A549 (cell line): ENCODE data around the gene FIZ1. TPM values are rescaled to one million over a fixed set of nuclear protein-coding genes. Genes with fewer than 3 reads are reported as not detected.

Experiments
- ATAC-seq, 2 experiments: fragments of 200-7000 bp in 1 of 2; fragments of >200 bp in 1 of 2; cut with Nextera tagmentation in 1 of 2; cut with Tn5 transposase in 1 of 2; 3 replicates each; pipeline versions ENCODE4 v1.8.0 to v1.9.1; 2018 to 2020; ENCODE audit warnings: mild to moderate bottlenecking in 1 of 2, moderate library complexity in 1 of 2
- CTCF ChIA-PET: fragments of 300-600 bp; sonication (Branson Sonifier 250); formaldehyde crosslinking; extraction: SDS; loops from one replicate; lab custom pipeline; 2021; ENCODE audit warnings: antibody characterized with exemption, inconsistent platforms; lab: Yijun Ruan, JAX
- POLR2A ChIA-PET: fragments of 350-600 bp; formaldehyde crosslinking; extraction: SDS; loops from one replicate; lab custom pipeline; 2021; ENCODE audit warnings: antibody characterized with exemption, inconsistent platforms; lab: Yijun Ruan, JAX
- DNase-seq, 2 experiments: peaks; one replicate each; pipeline versions ENCODE4 v3.0.0 to v3.0.0-alpha.2; 2011 to 2016; ENCODE audit warnings: low read depth in 1 of 2, low spot score in 1 of 2
- FAIRE-seq: peaks from 2 replicates; lab custom pipeline; 2011; peaks lifted over from hg19 to GRCh38; lab: Jason Lieb, UNC
- H3K27ac ChIP-seq, 2 experiments: fragments of >200 bp; sonication (Bioruptor Twin); formaldehyde crosslinking; 3 replicates each; pipeline ENCODE4 v1.5.1; 2016 to 2017
- H3K4me1 ChIP-seq: fragments of >200 bp; sonication (Bioruptor Twin); formaldehyde crosslinking; 3 replicates; pipeline ENCODE4 v1.6.1; 2016
- H3K4me2 ChIP-seq: fragments of >200 bp; sonication (Bioruptor Twin); formaldehyde crosslinking; 3 replicates; pipeline ENCODE4 v1.6.1; 2016
- H3K4me3 ChIP-seq: fragments of >200 bp; sonication (Bioruptor Twin); formaldehyde crosslinking; 3 replicates; pipeline ENCODE4 v1.5.1; 2016
- H3K9me3 ChIP-seq: fragments of >200 bp; sonication (Bioruptor Twin); formaldehyde crosslinking; 3 replicates; pipeline ENCODE4 v1.6.1; 2016
- BCL3 ChIP-seq: fragments of >200 bp; sonication (Bioruptor Twin); formaldehyde crosslinking; IDR thresholded peaks from 3 replicates; pipeline ENCODE4 v1.6.1; 2016
- CBX8 ChIP-seq: fragments of 200-600 bp; sonication (generic); IDR thresholded peaks from 2 replicates; pipeline ENCODE4 v1.6.1; 2016
- CHD2 ChIP-seq: fragments of 150-350 bp; IDR thresholded peaks from 2 replicates; pipeline ENCODE4 v1.6.1; 2014; ENCODE audit warnings: low read length; ENCODE audit not compliant: partially characterized antibody
- E2F6 ChIP-seq: IDR thresholded peaks from 2 replicates; pipeline ENCODE4 v1.6.1; 2012; ENCODE audit warnings: low read depth, borderline replicate concordance
- EHF ChIP-seq: fragments of 250-450 bp; sonication (Bioruptor Pico); IDR thresholded peaks from 2 replicates; pipeline ENCODE4 v1.5.0; 2020; ENCODE audit warnings: mild to moderate bottlenecking
- EHMT2 ChIP-seq: fragments of 200-600 bp; sonication (generic); IDR thresholded peaks from 2 replicates; pipeline ENCODE4 v1.6.1; 2016; ENCODE audit warnings: antibody characterized with exemption, low read depth, mild to moderate bottlenecking, moderate library complexity
- ESRRA ChIP-seq: fragments of 150-350 bp; IDR thresholded peaks from 2 replicates; pipeline ENCODE4 v1.6.1; 2014; ENCODE audit warnings: mild to moderate bottlenecking, low read length, borderline replicate concordance
- GATA3 ChIP-seq: IDR thresholded peaks from 2 replicates; pipeline ENCODE4 v1.6.1; 2012; ENCODE audit warnings: borderline replicate concordance
- HEYL ChIP-seq: fragments of 250-450 bp; sonication (Bioruptor Pico); IDR thresholded peaks from 2 replicates; pipeline ENCODE4 v1.8.0; 2021; ENCODE audit warnings: mild to moderate bottlenecking, moderate library complexity
- HMGXB4 ChIP-seq: fragments of 250-450 bp; sonication (Bioruptor Pico); IDR thresholded peaks from 2 replicates; pipeline ENCODE4 v1.5.0; 2021; ENCODE audit warnings: mild to moderate bottlenecking, moderate library complexity, borderline replicate concordance
- HOXA7 ChIP-seq: fragments of 250-450 bp; sonication (Bioruptor Pico); IDR thresholded peaks from 2 replicates; pipeline ENCODE4 v1.5.0; 2020; ENCODE audit warnings: mild to moderate bottlenecking, moderate library complexity
- HOXB5 ChIP-seq: fragments of 250-450 bp; sonication (Bioruptor Pico); IDR thresholded peaks from 2 replicates; pipeline ENCODE4 v1.5.0; 2020; ENCODE audit warnings: mild to moderate bottlenecking, moderate library complexity
- KDM1A ChIP-seq: fragments of 200-600 bp; sonication (generic); IDR thresholded peaks from 2 replicates; pipeline ENCODE4 v1.6.1; 2016; ENCODE audit warnings: low read depth, mild to moderate bottlenecking
- KDM5A ChIP-seq: fragments of 200-600 bp; sonication (generic); IDR thresholded peaks from 2 replicates; pipeline ENCODE4 v1.6.1; 2016; ENCODE audit warnings: antibody characterized with exemption, mild to moderate bottlenecking
- MAFK ChIP-seq: fragments of 450-650 bp; IDR thresholded peaks from 2 replicates; pipeline ENCODE4 v1.6.1; 2014; ENCODE audit not compliant: partially characterized antibody
- MAX ChIP-seq: IDR thresholded peaks from 2 replicates; pipeline ENCODE4 v1.6.1; 2012
- POLR2AphosphoS2 ChIP-seq: conservative IDR thresholded peaks from 2 replicates; pipeline ENCODE4 v1.6.1; 2012; ENCODE audit warnings: low read length, improper control_type of control experiment, inconsistent platforms
- REST ChIP-seq: fragments of 200-600 bp; sonication (generic); IDR thresholded peaks from 2 replicates; pipeline ENCODE4 v1.6.1; 2016; ENCODE audit warnings: antibody characterized with exemption, mild to moderate bottlenecking, moderate library complexity
- RNF2 ChIP-seq: fragments of 200-600 bp; sonication (generic); IDR thresholded peaks from 2 replicates; pipeline ENCODE4 v1.6.1; 2016; ENCODE audit warnings: low read depth, mild to moderate bottlenecking, antibody characterized with exemption, moderate library complexity, borderline replicate concordance
- SMC3 ChIP-seq: fragments of >200 bp; sonication (Bioruptor Twin); formaldehyde crosslinking; IDR thresholded peaks from 3 replicates; pipeline ENCODE4 v1.6.1; 2018; ENCODE audit warnings: inconsistent platforms
- TFCP2L1 ChIP-seq: fragments of 250-450 bp; sonication (Bioruptor Pico); IDR thresholded peaks from 2 replicates; pipeline ENCODE4 v1.5.0; 2021; ENCODE audit warnings: mild to moderate bottlenecking
- ZC3H11A ChIP-seq: fragments of 450-650 bp; IDR thresholded peaks from 2 replicates; pipeline ENCODE4 v1.6.1; 2014; ENCODE audit warnings: antibody characterized with exemption, mild to moderate bottlenecking
- WGBS: methylation state at CpG from one replicate; pipeline ENCODE4 v1.1.6; 2017; ENCODE audit errors: missing lambda C conversion rate; 5-methylcytosine and 5-hydroxymethylcytosine counted together
- polyA plus RNA-seq, 4 experiments: library from polyadenylated mRNA; depleted of rRNA in 3 of 4; stranded (reverse); fragments of >200 nt; fragmentation: RNase III in 1 of 4; extraction: RNeasy Plus Mini Kit Qiagen cat#74134 plus additional on column Dnase treatment in 1 of 4; gene quantifications; 2 replicates in 3 of 4; 3 replicates in 1 of 4; pipeline ENCODE4 v1.2.3, GENCODE V29; 2011 to 2017
- TF ChIP-seq, protein P1 (sequence below): fragments of >200 bp; sonication (Bioruptor Twin); formaldehyde crosslinking; IDR thresholded peaks from 2 replicates; pipeline ENCODE4 v1.6.1; 2016
- TF ChIP-seq, protein P2 (sequence below): IDR thresholded peaks from 2 replicates; pipeline ENCODE4 v1.6.1; 2012

FIZ1 gene
- polyA plus RNA-seq, 2 of the 4 experiments (the other 2 are of a cell fraction): 10.3 to 16.9 TPM

DNA sequence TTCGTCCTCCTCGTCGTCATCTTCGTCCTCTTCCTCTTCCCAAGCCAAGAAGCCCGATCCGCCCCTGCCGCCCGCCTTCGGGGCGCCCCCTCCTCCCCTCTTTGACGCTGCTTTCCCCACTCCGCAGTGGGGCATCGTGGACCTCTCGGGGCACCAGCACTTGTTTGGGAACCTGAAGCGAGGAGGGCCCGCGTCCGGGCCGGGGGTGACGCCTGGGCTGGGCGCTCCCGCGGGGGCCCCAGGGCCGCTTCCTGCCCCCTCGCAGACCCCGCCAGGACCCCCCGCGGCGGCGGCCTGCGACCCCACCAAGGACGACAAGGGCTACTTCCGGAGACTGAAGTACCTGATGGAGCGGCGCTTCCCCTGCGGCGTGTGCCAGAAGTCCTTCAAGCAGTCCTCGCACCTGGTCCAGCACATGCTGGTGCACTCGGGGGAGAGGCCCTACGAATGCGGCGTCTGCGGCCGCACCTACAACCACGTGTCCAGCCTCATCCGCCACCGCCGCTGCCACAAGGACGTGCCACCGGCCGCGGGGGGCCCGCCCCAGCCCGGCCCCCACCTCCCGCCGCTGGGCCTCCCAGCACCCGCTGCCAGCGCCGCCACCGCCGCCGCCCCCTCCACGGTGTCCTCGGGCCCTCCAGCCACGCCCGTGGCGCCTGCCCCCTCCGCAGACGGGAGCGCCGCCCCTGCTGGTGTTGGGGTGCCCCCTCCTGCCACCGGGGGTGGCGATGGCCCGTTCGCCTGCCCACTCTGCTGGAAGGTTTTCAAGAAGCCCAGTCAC is 14.8 kb upstream of the FIZ1 start:
- Histone ChIP-seq H3K27ac (no peak overlapping the region), H3K9me3 (no peaks in the 10 kb centered on the region), H3K4me3 (no peak overlapping the region), H3K4me2 (no peak overlapping the region), H3K4me1 (no peaks in the 10 kb centered on the region)
- ATAC-seq: no peak
- DNase-seq: no peak
- FAIRE-seq: no peak
- ChIA-PET POLR2A (no interaction called here), CTCF (interaction anchor here (1.5 to 2.3 kb wide), 2 partner anchors 8 to 17 kb away, joined by 8 to 13 read pairs; no protein-coding TSS in a partner anchor)
- no peak for TF ChIP-seq MAFK
- TF ChIP-seq GATA3: no peak
- no peak for TF ChIP-seq HOXB5
- no peak for TF ChIP-seq REST
- TF ChIP-seq CBX8: no peak
- no peak for TF ChIP-seq KDM5A
- no peak for TF ChIP-seq MAX
- TF ChIP-seq, protein P1, sequence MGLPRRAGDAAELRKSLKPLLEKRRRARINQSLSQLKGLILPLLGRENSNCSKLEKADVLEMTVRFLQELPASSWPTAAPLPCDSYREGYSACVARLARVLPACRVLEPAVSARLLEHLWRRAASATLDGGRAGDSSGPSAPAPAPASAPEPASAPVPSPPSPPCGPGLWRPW: no peak
- no peak for TF ChIP-seq CHD2
- no peak for TF ChIP-seq EHF (CRISPR knock-in tag)
- TF ChIP-seq, protein P2, sequence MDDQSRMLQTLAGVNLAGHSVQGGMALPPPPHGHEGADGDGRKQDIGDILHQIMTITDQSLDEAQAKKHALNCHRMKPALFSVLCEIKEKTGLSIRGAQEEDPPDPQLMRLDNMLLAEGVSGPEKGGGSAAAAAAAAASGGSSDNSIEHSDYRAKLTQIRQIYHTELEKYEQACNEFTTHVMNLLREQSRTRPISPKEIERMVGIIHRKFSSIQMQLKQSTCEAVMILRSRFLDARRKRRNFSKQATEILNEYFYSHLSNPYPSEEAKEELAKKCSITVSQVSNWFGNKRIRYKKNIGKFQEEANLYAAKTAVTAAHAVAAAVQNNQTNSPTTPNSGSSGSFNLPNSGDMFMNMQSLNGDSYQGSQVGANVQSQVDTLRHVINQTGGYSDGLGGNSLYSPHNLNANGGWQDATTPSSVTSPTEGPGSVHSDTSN: no peak
- no peak for TF ChIP-seq SMC3
- TF ChIP-seq KDM1A: no peak
- no peak for TF ChIP-seq E2F6
- TF ChIP-seq HEYL (CRISPR knock-in tag): no peak
- no peak for TF ChIP-seq TFCP2L1 (CRISPR knock-in tag)
- TF ChIP-seq POLR2AphosphoS2: no peak
- no peak for TF ChIP-seq ZC3H11A
- WGBS: 92% methylated on average over 64 of the region's 75 CpGs

DNA sequence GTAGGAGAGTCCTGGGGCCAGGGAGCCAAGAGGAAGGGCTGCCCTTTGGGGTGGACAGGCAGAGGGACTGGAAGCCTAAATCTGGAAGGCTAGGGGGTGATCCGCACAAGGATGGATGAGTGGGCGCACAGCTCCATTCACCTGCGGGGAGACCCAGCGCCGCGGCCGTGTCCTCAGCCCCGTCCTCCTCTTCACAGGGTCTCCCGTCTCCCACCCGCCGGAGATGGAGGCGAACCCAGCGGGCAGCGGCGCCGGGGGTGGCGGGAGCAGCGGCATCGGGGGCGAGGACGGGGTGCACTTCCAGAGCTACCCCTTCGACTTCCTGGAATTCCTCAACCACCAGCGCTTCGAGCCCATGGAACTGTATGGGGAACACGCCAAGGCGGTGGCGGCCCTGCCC is 14.1 kb upstream of the FIZ1 start:
- DNase-seq: no peak
- WGBS: 96% methylated on average over 27 of the region's 27 CpGs
- no peak for ATAC-seq
- Histone ChIP-seq H3K9me3 (no peaks in the 10 kb centered on the region), H3K4me1 (no peaks in the 10 kb centered on the region), H3K4me3 (no peak overlapping the region)
- POLR2A ChIA-PET: interaction anchor here (0.7 kb wide), 1 partner anchor 11 kb away, joined by 3 read pairs; the partner anchor contains the start of gene ZNF784
- FAIRE-seq: no peak
- no peak for TF ChIP-seq ESRRA
- TF ChIP-seq MAX: no peak
- no peak for TF ChIP-seq RNF2
- TF ChIP-seq CBX8: no peak
- TF ChIP-seq BCL3: no peak
- TF ChIP-seq HMGXB4 (CRISPR knock-in tag): no peak
- TF ChIP-seq EHMT2: no peak
- no peak for TF ChIP-seq HOXA7
- TF ChIP-seq, all 56 proteins: peak for 0
- H3K27ac ChIP-seq: no peak overlapping the region
- no peak overlapping the region for H3K4me2 ChIP-seq
- CTCF ChIA-PET: interaction anchor here (1.5 to 16.7 kb wide), 4 partner anchors 9 to 146 kb away, joined by 8 to 348 read pairs (median 80); partner anchors contain the start of gene ZNF784
